Gastrocnemius medialis (tissue), 4 donors: ENCODE results near the gene ARHGAP42. TPM values are rescaled to one million over a fixed set of nuclear protein-coding genes. Genes with fewer than 3 reads are reported as not detected.

Experiments used
- ATAC-seq, 2 donors: fragments of 150-250 bp; one replicate each; pipeline ENCODE4 v1.9.1; 2016
- DNase-seq, 2 donors: peaks; one replicate each; pipeline ENCODE4 v3.0.0-alpha.2; 2019
- H3K27ac ChIP-seq, 4 donors: fragments of 200-600 bp; sonication (generic); 1 replicate in 1 of 4; 2 replicates in 3 of 4; pipeline ENCODE4 v1.5.1; 2016 to 2018; ENCODE audit warnings: mild to moderate bottlenecking in 2 of 4, moderate library complexity in 1 of 4
- H3K27me3 ChIP-seq, 3 donors: fragments of 200-600 bp; sonication (generic) in 2 of 3; 1 replicate in 1 of 3; 2 replicates in 2 of 3; pipeline versions ENCODE4 v1.5.1 to v1.6.0; 2016 to 2019; ENCODE audit warnings: mild to moderate bottlenecking in 1 of 3, moderate library complexity in 1 of 3
- H3K36me3 ChIP-seq, 2 donors: fragments of 200-600 bp; sonication (generic) in 1 of 2; one replicate each; pipeline ENCODE4 v1.5.1; 2017 to 2018
- H3K4me1 ChIP-seq, 2 donors: fragments of 200-600 bp; sonication (generic) in 1 of 2; one replicate each; pipeline ENCODE4 v1.5.1; 2016 to 2017; ENCODE audit warnings: mild to moderate bottlenecking in 2 of 2
- H3K4me3 ChIP-seq, 4 donors: fragments of 200-600 bp; sonication (generic) in 3 of 4; 1 replicate in 1 of 4; 2 replicates in 3 of 4; pipeline ENCODE4 v1.5.1; 2016 to 2019; ENCODE audit warnings: mild to moderate bottlenecking in 2 of 4
- H3K9me3 ChIP-seq, 3 donors: fragments of 200-600 bp; sonication (generic) in 2 of 3; 1 replicate in 1 of 3; 2 replicates in 2 of 3; pipeline ENCODE4 v1.5.1; 2016 to 2019
- CTCF ChIP-seq, 5 experiments: fragments of 450-650 bp in 3 of 5; fragments of 200-600 bp in 2 of 5; sonication (generic) in 2 of 5; IDR thresholded peaks in 4 of 5; conservative IDR thresholded peaks in 1 of 5; 1 replicate in 4 of 5; 2 replicates in 1 of 5; pipeline ENCODE4 v1.5.1; 2016 to 2019; ENCODE audit warnings: antibody characterized with exemption in 5 of 5, mild to moderate bottlenecking in 3 of 5, moderate library complexity in 3 of 5
- POLR2A ChIP-seq, 2 donors: fragments of 450-650 bp; IDR thresholded peaks; one replicate each; pipeline ENCODE4 v1.6.1; 2017; ENCODE audit warnings: antibody characterized with exemption in 2 of 2, mild to moderate bottlenecking in 2 of 2, moderate library complexity in 2 of 2
- in situ Hi-C, 4 donors: fragments of 200-750 bp; cut with MboI; loops; one replicate each; pipeline versions ENCODE4 v1.15.0 to v1.8.0; 2017; ENCODE audit warnings: low sequenced_read_pairs in 4 of 4
- intact Hi-C: fragments of 100-400 bp; cut with DNase I; formaldehyde crosslinking; loops from one replicate; pipeline ENCODE4 v1.15.1; 2023; ENCODE audit warnings: low total_unique reads
- total RNA-seq, 4 donors: library from RNA; depleted of rRNA; stranded (reverse); fragments of >200 nt; gene quantifications; one replicate each; pipeline versions ENCODE4 v1.1.0 to v1.2.3, GENCODE V29; 2016

The ARHGAP42 gene
- total RNA-seq, 4 donors from 2014 or later, result 6.0 to 13.9 (median 10.2) TPM

- TF ChIP-seq CTCF (IDR thresholded peaks at IDR 0.05 in 4 of 5, conservative IDR thresholded peaks at IDR 0.05 in 1 of 5) (no peak), POLR2A (IDR thresholded peaks at IDR 0.05) (no peak)
- Histone ChIP-seq H3K36me3 (no peaks in the 10 kb centered on the region), H3K27ac (no peak overlapping the region), H3K27me3 (no peaks in the 10 kb centered on the region), H3K4me3 (no peak overlapping the region), H3K4me1 (peaks cover 2 to 5% of the 10 kb centered on the region in 2 donors), H3K9me3 (no peaks in the 10 kb centered on the region)
- in situ Hi-C loops, result no loop called here
- DNase-seq (no peak), ATAC-seq (no peak)
- intact Hi-C loops, result no loop called here
Observed at GRCh38 chr11:100940111-100940510, 253.0 kb downstream of the ARHGAP42 start.

- intact Hi-C loops (no loop called here), in situ Hi-C loops (no loop called here)
- TF ChIP-seq CTCF (IDR thresholded peaks at IDR 0.05 in 4 of 5, conservative IDR thresholded peaks at IDR 0.05 in 1 of 5) (no peak), POLR2A (IDR thresholded peaks at IDR 0.05) (no peak)
- peaks cover 2 to 5% of the 10 kb centered on the region in 2 donors for H3K4me1 ChIP-seq
- no peaks in the 10 kb centered on the region for H3K36me3 ChIP-seq
- H3K27ac ChIP-seq, result no peak overlapping the region
- H3K9me3 ChIP-seq, result no peaks in the 10 kb centered on the region
- H3K27me3 ChIP-seq, result no peaks in the 10 kb centered on the region
- DNase-seq, result no peak
- no peak overlapping the region for H3K4me3 ChIP-seq
- no peak for ATAC-seq
Observed at GRCh38 chr11:100941033-100941432, 253.9 kb downstream of the ARHGAP42 start.

- Histone ChIP-seq H3K27ac (no peak overlapping the region), H3K4me1 (peaks cover 2 to 5% of the 10 kb centered on the region in 2 donors), H3K4me3 (no peak overlapping the region), H3K36me3 (no peaks in the 10 kb centered on the region), H3K27me3 (no peaks in the 10 kb centered on the region), H3K9me3 (no peaks in the 10 kb centered on the region)
- intact Hi-C loops, result no loop called here
- ATAC-seq (no peak), DNase-seq (peak in 1 of 2 donors; percentile 16)
- in situ Hi-C loops, result no loop called here
- TF ChIP-seq POLR2A (IDR thresholded peaks at IDR 0.05) (no peak), CTCF (IDR thresholded peaks at IDR 0.05 in 4 of 5, conservative IDR thresholded peaks at IDR 0.05 in 1 of 5) (no peak)
Observed at GRCh38 chr11:100942016-100942415, 254.9 kb downstream of the ARHGAP42 start.

- Histone ChIP-seq H3K27me3 (no peaks in the 10 kb centered on the region), H3K4me1 (no peaks in the 10 kb centered on the region), H3K27ac (no peak overlapping the region), H3K36me3 (no peaks in the 10 kb centered on the region), H3K4me3 (no peak overlapping the region), H3K9me3 (no peaks in the 10 kb centered on the region)
- in situ Hi-C loops, result no loop called here
- TF ChIP-seq POLR2A (IDR thresholded peaks at IDR 0.05), result no peak
- no peak for TF ChIP-seq CTCF (IDR thresholded peaks at IDR 0.05 in 4 of 5, conservative IDR thresholded peaks at IDR 0.05 in 1 of 5)
- ATAC-seq (no peak), DNase-seq (no peak)
- intact Hi-C loops, result no loop called here
Observed at GRCh38 chr11:100948936-100949335, 261.8 kb downstream of the ARHGAP42 start.

- ATAC-seq, result no peak
- H3K27ac ChIP-seq, result no peak overlapping the region
- H3K9me3 ChIP-seq, result no peaks in the 10 kb centered on the region
- in situ Hi-C loops (no loop called here), intact Hi-C loops (no loop called here)
- TF ChIP-seq POLR2A (IDR thresholded peaks at IDR 0.05) (no peak), CTCF (IDR thresholded peaks at IDR 0.05 in 4 of 5, conservative IDR thresholded peaks at IDR 0.05 in 1 of 5) (no peak)
- H3K4me1 ChIP-seq, result no peaks in the 10 kb centered on the region
- DNase-seq, result no peak
- no peak overlapping the region for H3K4me3 ChIP-seq
- no peaks in the 10 kb centered on the region for H3K36me3 ChIP-seq
- H3K27me3 ChIP-seq, result no peaks in the 10 kb centered on the region
Observed at GRCh38 chr11:100949443-100949842, 262.4 kb downstream of the ARHGAP42 start.
